Measurements from ENCODE around the gene TMEM145. TPM values are rescaled to one million over a fixed set of nuclear protein-coding genes. Genes with fewer than 3 reads are reported as not detected.

The TMEM145 gene
- total RNA-seq, 1 donor from 2014 or later: 0.20 TPM

DNA sequence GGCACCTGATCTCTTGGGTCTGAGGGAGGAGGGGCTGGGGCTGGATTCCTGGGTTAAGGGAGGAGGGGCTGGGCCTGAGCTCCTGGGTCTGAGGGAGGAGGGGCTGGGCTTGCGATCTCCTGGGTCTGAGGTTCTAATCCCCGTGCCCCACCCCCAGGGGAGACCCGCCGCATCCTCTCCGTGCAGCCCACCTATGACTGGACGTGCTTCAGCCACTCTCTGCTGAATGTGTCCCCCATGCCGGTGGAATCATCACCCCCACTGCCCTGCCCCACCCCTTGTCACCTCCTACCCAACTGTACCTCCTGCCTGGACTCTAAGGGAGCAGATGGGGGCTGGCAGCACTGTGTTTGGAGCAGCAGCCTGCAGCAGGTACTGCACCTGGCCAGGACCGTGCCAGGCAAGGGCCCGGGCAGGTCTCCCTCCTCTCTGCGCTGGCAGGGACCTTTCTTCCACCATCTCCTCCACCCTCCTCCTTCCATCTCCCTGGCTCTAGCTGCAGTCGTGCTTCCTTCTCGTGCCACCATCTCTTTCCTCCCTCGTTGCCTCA lies 49.9 kb downstream of the TMEM145 start:
- no peak for DNase-seq

DNA sequence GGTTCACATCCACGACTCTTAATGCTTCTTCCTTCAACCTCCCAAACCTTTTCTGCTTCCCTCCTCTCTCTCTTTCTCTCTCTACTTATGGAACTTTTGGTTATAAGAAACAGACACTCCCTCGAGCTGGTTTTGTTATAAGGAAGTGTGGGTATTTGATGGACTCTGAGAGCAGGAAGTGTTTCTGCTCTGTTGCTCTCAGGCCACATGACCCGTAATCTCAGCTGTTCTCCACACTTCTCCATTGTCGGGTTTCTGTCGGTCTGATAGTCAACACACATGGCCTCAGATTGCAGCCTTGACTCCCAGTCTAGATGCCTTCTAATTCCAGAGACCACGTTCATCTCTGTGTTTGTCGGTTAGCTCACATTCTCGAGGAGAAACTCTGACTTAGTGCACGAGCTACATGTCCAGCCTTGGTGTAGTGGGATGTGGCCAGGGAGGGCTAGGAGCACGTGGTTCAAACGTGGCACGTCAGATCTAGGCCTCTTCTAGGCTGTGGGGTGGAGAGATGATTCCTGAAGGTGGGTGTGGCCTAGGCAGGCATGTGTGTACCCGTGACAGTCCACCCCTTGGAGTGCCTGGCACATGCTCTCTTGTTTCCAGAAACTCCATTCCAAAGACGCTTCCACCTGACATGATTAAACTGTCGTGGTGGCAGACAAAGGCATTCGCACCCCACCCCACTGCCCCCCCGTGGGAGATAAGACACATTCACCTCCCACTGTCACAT lies 50.7 kb downstream of the TMEM145 start:
- no peak for DNase-seq

DNA sequence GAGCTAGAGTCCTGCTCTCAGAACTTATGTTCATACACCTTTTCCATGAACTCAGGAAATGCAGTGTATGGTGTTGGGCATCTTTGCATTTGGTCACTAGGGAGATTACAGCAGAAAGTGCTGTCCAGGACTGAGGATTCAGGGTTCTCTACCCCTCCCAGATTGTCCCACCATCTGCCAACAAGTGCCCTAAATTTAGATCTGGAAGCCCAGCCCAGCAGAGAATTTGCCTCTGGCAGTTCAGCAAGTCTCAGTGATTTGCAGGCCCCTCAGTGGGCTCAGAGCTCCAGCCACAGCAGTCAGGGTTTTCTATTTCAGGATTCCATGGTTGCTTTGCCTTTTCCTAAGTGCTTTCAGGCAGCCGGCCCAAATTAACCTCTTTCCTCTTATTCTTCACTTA lies 53.6 kb downstream of the TMEM145 start:
- no peak for DNase-seq

DNA sequence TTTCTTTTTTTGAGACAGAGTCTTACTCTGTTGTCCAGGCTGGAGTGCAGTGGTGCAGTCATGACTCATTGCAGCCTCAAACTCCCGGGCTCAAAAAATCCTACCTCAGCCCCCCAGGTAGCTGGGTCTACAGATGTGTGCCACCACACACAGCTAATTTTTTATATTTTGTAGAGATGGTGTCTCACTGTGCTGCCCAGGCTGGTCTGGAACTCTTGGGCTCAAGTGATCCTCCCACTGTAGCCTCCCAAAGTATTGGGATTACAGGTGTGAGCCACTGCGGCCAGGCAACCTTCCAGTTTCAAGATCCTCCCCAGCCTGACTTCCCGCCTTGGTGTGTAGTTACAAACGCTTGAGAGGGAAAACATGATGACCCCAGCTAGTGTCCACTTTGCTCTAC lies 54.8 kb downstream of the TMEM145 start:
- DNase-seq: no peak

DNA sequence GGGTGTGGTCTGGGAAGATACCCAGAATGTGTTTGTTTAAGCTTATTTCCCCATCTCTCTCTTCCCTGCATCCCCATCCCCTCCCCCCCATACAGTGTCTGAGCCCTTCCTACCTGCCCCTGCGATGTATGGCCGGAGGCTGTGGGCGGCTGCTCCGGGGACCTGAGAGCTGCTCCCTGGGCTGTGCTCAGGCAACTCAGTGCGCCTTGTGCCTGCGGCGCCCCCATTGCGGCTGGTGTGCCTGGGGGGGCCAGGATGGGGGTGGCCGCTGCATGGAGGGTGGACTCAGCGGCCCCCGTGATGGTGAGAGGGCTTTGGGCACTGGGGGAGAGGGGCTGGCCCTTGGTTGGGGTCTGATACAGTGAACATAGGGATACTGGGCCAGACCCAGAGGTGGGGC lies 55.3 kb downstream of the TMEM145 start:
- no peak for DNase-seq

DNA sequence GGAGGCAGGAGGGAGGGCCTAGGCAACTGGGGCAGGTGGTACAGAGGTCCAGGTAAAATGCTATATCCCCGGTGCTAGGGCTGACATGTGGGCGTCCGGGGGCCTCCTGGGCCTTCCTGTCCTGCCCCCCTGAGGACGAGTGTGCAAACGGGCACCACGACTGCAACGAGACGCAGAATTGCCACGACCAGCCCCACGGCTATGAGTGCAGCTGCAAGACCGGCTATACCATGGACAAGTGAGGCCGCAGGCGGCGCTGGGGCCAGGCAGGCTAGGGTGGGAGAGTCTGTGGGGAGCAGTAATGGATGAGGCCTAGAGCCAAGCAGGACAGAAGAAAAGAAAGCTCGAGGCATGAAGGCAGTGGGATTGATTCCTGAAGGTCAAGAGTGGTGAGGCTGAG lies 55.7 kb downstream of the TMEM145 start:
- no peak for DNase-seq

DNA sequence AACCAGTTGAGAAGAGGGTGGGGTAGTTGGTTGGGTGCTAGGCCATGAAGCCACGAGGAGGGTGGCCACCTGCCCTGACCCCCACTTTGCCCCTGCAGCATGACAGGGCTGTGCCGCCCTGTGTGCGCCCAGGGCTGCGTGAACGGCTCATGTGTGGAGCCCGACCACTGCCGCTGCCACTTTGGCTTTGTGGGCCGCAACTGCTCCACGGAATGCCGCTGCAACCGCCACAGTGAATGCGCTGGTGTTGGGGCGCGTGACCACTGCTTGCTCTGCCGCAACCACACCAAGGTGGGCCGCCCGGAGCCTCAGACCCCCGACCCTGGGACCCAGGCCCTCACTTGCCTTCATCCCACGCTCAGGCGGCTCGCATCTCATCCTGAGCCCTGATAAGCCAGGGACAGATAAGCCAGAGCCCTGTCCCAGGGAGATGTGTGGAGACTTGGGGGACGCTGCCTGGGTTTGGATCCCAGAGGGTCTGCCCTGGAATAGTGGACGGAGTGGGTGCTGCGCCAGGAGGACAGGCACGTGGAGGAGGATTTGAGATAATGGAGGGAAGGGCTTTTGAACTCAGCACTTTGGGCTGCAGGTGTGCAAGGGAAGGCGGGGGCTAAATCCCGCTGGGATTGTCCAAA lies 56.4 kb downstream of the TMEM145 start:
- DNase-seq: no peak

DNA sequence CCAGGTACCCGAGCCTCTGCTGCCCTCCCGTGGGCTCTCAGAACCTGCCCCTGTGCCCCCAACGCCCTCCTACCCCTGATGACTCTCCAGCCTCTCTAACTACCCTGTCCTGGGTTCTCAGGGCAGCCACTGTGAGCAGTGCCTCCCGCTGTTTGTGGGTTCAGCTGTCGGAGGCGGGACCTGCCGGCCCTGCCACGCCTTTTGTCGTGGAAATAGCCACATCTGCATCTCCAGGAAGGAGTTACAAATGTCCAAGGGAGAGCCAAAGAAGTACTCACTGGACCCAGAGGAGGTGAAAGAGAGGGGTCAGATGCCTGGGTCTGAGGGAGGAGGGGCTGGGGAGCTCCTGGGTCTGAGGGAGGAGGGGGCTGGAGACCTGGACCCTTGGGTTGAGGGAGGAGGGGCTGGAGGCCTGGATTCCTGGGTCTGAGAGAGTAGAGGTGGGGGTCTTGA lies 57.0 kb downstream of the TMEM145 start:
- DNase-seq: no peak

DNA sequence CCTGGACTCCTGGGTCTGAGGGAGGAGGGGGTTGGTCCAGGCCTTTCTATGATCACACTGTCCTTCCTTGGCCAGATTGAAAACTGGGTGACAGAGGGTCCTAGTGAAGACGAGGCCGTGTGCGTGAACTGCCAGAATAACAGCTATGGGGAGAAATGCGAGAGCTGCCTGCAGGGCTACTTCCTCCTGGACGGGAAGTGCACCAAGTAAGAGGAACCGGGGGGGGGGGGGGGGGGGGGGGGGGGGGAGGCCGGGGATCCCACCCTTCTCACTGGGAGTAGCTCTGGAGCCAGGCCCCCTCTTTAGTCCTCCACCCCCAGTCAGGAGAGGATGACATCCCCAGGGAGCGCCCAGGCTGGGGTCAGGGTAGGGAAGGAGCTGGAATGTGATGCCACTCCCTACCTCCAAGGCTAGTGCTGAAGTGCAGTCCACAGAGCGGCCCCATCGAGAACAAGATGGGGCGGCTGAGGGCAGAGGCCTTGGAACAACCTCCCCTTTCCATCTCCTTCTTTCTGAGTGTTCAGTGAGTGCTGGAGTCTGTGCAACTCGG lies 57.6 kb downstream of the TMEM145 start:
- peak; percentile 99 for DNase-seq

Small RNA genes within 50 kb of the gene (small RNA-seq; reads per million reads assigned to genes)
- not detected for gene MIR8077 (ENCODE audit: low replicate concordance)

Other genes starting within 250 kb of the TMEM145 start
- 1.8 TPM for gene GRIK5, start 243.1 kb upstream of the TMEM145 start, total RNA-seq
- 8.7 TPM for gene ZNF574, start 237.1 kb upstream of the TMEM145 start, total RNA-seq
- gene POU2F2, start 180.9 kb upstream of the TMEM145 start, total RNA-seq: 0.30 TPM
- gene DEDD2, start 95.6 kb upstream of the TMEM145 start, total RNA-seq: 22.1 TPM
- 7.1 TPM for gene ZNF526, start 93.0 kb upstream of the TMEM145 start, total RNA-seq
- 12.1 TPM for gene GSK3A, start 70.7 kb upstream of the TMEM145 start, total RNA-seq
- gene ERF, start 58.2 kb upstream of the TMEM145 start, total RNA-seq: 23.5 TPM
- 22.4 TPM for gene CIC, start 44.1 kb upstream of the TMEM145 start, total RNA-seq
- 0.20 TPM for gene PRR19, start 11.2 kb upstream of the TMEM145 start, total RNA-seq
- 17.6 TPM for gene PAFAH1B3, start 10.7 kb upstream of the TMEM145 start, total RNA-seq
- 11.6 TPM for gene MEGF8, start 12.3 kb downstream of the TMEM145 start, total RNA-seq
- gene CNFN, start 77.0 kb downstream of the TMEM145 start, total RNA-seq: 11.0 TPM
- 59.7 TPM for gene LIPE, start 114.1 kb downstream of the TMEM145 start, total RNA-seq
- gene CXCL17, start 129.6 kb downstream of the TMEM145 start, total RNA-seq: not detected
- 3.5 TPM for gene CEACAM1, start 215.2 kb downstream of the TMEM145 start, total RNA-seq